ENCODE data around the gene ASF1A.

DNA sequence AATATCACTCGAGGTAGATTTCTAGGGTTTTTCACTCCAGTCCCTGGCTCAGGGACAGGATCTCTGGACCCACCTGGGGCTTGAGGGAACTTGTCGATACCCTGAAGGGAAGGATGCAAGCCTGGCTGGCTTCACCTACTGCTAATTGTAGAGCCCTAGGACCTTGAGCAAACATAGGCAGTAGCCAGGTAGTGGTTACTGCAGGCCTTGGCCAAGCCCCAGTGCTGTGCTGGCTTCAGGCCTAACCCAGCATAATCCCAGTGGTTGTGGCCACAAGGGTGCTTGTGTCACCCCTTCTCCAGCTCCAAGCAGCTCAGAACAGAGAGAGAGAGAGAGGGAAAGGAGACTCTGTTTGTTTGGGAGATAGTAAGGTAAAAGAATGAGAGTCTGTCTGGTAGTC lies 46.8 kb downstream of the ASF1A start:
- no peak for TF ChIP-seq POLR2A (IDR thresholded peaks at IDR 0.05; ENCODE audit: low read length)
- no peak for TF ChIP-seq GATA1 (IDR thresholded peaks at IDR 0.05; ENCODE audit: low read depth, low read length)

Measured in erythroblast (primary cell).